H1 (cell line): ENCODE data around the gene ATP5F1A. TPM values are rescaled to one million over a fixed set of nuclear protein-coding genes. Genes with fewer than 3 reads are reported as not detected.

Experiments used
- CTCF ChIA-PET: fragments of 300-600 bp; sonication (Branson Sonifier 250); formaldehyde crosslinking; loops from one replicate; lab custom pipeline; 2021; ENCODE audit not compliant: partially characterized antibody; lab: Charles Lee
- POLR2A ChIA-PET: fragments of 300-600 bp; sonication (Branson Sonifier 250); formaldehyde crosslinking; loops from one replicate; lab custom pipeline; 2021; ENCODE audit warnings: inconsistent platforms; ENCODE audit not compliant: partially characterized antibody; lab: Charles Lee
- DNase-seq, 2 experiments: peaks; one replicate each; pipeline versions ENCODE4 v3.0.0 to v3.0.0-alpha.2; 2010 to 2022; ENCODE audit warnings: low spot score in 2 of 2, low read depth in 1 of 2, mixed read lengths in 1 of 2
- FAIRE-seq: peaks from 2 replicates; lab custom pipeline; 2011; peaks lifted over from hg19 to GRCh38; lab: Jason Lieb, UNC
- H2AFZ ChIP-seq: 2 replicates; pipeline ENCODE4 v1.8.1; 2012; ENCODE audit warnings: low read length, inconsistent platforms
- H2AK5ac ChIP-seq: 2 replicates; pipeline ENCODE4 v1.6.1; 2013; ENCODE audit warnings: low read depth, low read length
- H2BK120ac ChIP-seq: replicated peaks from 2 replicates; pipeline ENCODE3; 2013; ENCODE audit warnings: low read depth, low read length, inconsistent platforms
- H2BK12ac ChIP-seq: 2 replicates; pipeline ENCODE4 v1.6.1; 2013; ENCODE audit warnings: low read depth, low read length
- H2BK15ac ChIP-seq: 2 replicates; pipeline ENCODE4 v1.6.1; 2013; ENCODE audit warnings: low read length
- H2BK20ac ChIP-seq: 2 replicates; pipeline ENCODE4 v1.6.1; 2013; ENCODE audit warnings: low read length
- H2BK5ac ChIP-seq: 2 replicates; pipeline ENCODE4 v1.6.1; 2013; ENCODE audit warnings: low read depth, low read length
- H3K14ac ChIP-seq: 2 replicates; pipeline ENCODE4 v1.6.1; 2013; ENCODE audit warnings: inconsistent platforms; ENCODE audit not compliant: insufficient read length
- H3K18ac ChIP-seq: 2 replicates; pipeline ENCODE4 v1.6.1; 2013; ENCODE audit warnings: low read length; ENCODE audit errors: extremely low read depth
- H3K23ac ChIP-seq: 2 replicates; pipeline ENCODE4 v1.6.1; 2013; ENCODE audit warnings: inconsistent platforms; ENCODE audit not compliant: insufficient read length
- H3K23me2 ChIP-seq: 2 replicates; pipeline ENCODE4 v1.6.1; 2013; ENCODE audit warnings: low read depth, low read length
- H3K27ac ChIP-seq: 2 replicates; pipeline ENCODE4 v1.6.1; 2011; ENCODE audit warnings: low read depth, low read length, inconsistent platforms
- H3K27me3 ChIP-seq, 4 experiments: replicated peaks in 1 of 4; 1 replicate in 1 of 4; 2 replicates in 3 of 4; pipeline versions ENCODE4 v1.6.1 to v1.8.1; 2011 to 2013; ENCODE audit warnings: low read length in 3 of 4, mild to moderate bottlenecking in 3 of 4, inconsistent platforms in 2 of 4, mixed read lengths in 2 of 4, moderate library complexity in 1 of 4; ENCODE audit not compliant: control insufficient read depth in 3 of 4, insufficient read depth in 3 of 4; ENCODE audit errors: extremely low read depth in 1 of 4
- H3K36me3 ChIP-seq, 4 experiments: 2 replicates each; pipeline versions ENCODE4 v1.6.1 to v1.8.1; 2011 to 2013; ENCODE audit warnings: mild to moderate bottlenecking in 4 of 4, low read length in 3 of 4, moderate library complexity in 2 of 4, control low read depth in 1 of 4, inconsistent platforms in 1 of 4; ENCODE audit not compliant: insufficient read depth in 4 of 4, control insufficient read depth in 2 of 4
- H3K4ac ChIP-seq: replicated peaks from 2 replicates; pipeline ENCODE3; 2013; ENCODE audit warnings: low read length, low read depth, mixed read lengths, inconsistent platforms; ENCODE audit not compliant: insufficient read length
- H3K4me1 ChIP-seq, 4 experiments: replicated peaks in 1 of 4; 1 replicate in 1 of 4; 2 replicates in 3 of 4; pipeline versions ENCODE4 v1.6.1 to v1.8.1; 2011 to 2013; ENCODE audit warnings: low read length in 3 of 4, inconsistent platforms in 2 of 4, mixed read lengths in 1 of 4; ENCODE audit not compliant: insufficient read depth in 4 of 4, control insufficient read depth in 3 of 4
- H3K4me2 ChIP-seq, 2 experiments: 2 replicates each; pipeline versions ENCODE4 v1.6.1 to v1.8.1; 2011 to 2013; ENCODE audit warnings: low read depth in 2 of 2, low read length in 2 of 2, control low read depth in 1 of 2, inconsistent platforms in 1 of 2, mild to moderate bottlenecking in 1 of 2; ENCODE audit not compliant: insufficient read depth in 1 of 2
- H3K4me3 ChIP-seq, 4 experiments: fragments of 200-600, 300-600 bp in 1 of 4; sonication (generic), shearing (Covaris generic), sonication (Bioruptor Twin) in 1 of 4; 2 replicates each; pipeline versions ENCODE4 v1.5.1 to v1.8.1; 2011 to 2016; ENCODE audit warnings: low read length in 4 of 4, low read depth in 3 of 4, control low read depth in 2 of 4, inconsistent platforms in 2 of 4, mild to moderate bottlenecking in 2 of 4, mixed read lengths in 1 of 4, moderate library complexity in 1 of 4; ENCODE audit not compliant: insufficient read depth in 2 of 4; ENCODE audit errors: extremely low read depth in 1 of 4
- H3K56ac ChIP-seq: replicated peaks from 2 replicates; pipeline ENCODE3; 2013; ENCODE audit warnings: low read depth, mild to moderate bottlenecking, mixed read lengths, low read length, inconsistent platforms; ENCODE audit not compliant: insufficient read length
- H3K79me1 ChIP-seq: 2 replicates; pipeline ENCODE4 v1.6.1; 2013; ENCODE audit warnings: low read depth, low read length, control low read depth
- H3K79me2 ChIP-seq, 2 experiments: 2 replicates each; pipeline versions ENCODE4 v1.6.1 to v1.8.1; 2012 to 2013; ENCODE audit warnings: low read length in 2 of 2, mild to moderate bottlenecking in 2 of 2, inconsistent platforms in 1 of 2; ENCODE audit not compliant: insufficient read depth in 2 of 2, control insufficient read depth in 1 of 2
- H3K9ac ChIP-seq, 4 experiments: replicated peaks in 1 of 4; 1 replicate in 1 of 4; 2 replicates in 3 of 4; pipeline versions ENCODE4 v1.6.1 to v1.8.1; 2011 to 2013; ENCODE audit warnings: low read depth in 3 of 4, low read length in 3 of 4, control low read depth in 2 of 4, mild to moderate bottlenecking in 2 of 4, moderate library complexity in 2 of 4, inconsistent platforms in 1 of 4; ENCODE audit errors: extremely low read depth in 1 of 4
- H3K9me3 ChIP-seq, 2 experiments: 2 replicates each; pipeline versions ENCODE4 v1.6.1 to v1.8.1; 2012 to 2013; ENCODE audit warnings: mild to moderate bottlenecking in 2 of 2, moderate library complexity in 2 of 2, control low read depth in 1 of 2, inconsistent platforms in 1 of 2, low read depth in 1 of 2, low read length in 1 of 2, mixed read lengths in 1 of 2; ENCODE audit not compliant: insufficient read depth in 2 of 2
- H4K20me1 ChIP-seq, 2 experiments: replicated peaks in 1 of 2; 2 replicates each; pipeline versions ENCODE3 to v1.8.1; 2011 to 2013; ENCODE audit warnings: inconsistent platforms in 2 of 2, low read length in 2 of 2, mild to moderate bottlenecking in 1 of 2; ENCODE audit not compliant: insufficient read depth in 2 of 2, control insufficient read depth in 1 of 2
- H4K5ac ChIP-seq: 2 replicates; pipeline ENCODE4 v1.6.1; 2013; ENCODE audit warnings: low read length, low read depth, mixed read lengths, inconsistent platforms; ENCODE audit not compliant: insufficient read length
- H4K8ac ChIP-seq: 2 replicates; pipeline ENCODE4 v1.8.0; 2013; ENCODE audit warnings: mild to moderate bottlenecking, moderate library complexity, low read length, inconsistent platforms; ENCODE audit not compliant: insufficient read depth; ENCODE audit errors: extremely low read depth
- H4K91ac ChIP-seq: replicated peaks from 2 replicates; pipeline ENCODE3; 2013; ENCODE audit warnings: low read length, mixed read lengths, inconsistent platforms; ENCODE audit not compliant: insufficient read length
- BACH1 ChIP-seq: IDR thresholded peaks from 2 replicates; pipeline ENCODE4 v1.6.1; 2012; ENCODE audit warnings: low read length, improper control_type of control experiment
- CBX5 ChIP-seq: fragments of 300-800, 300-1000 bp; sonication (generic); IDR thresholded peaks from 2 replicates; pipeline ENCODE4 v1.7.1; 2016; ENCODE audit warnings: antibody characterized with exemption, low read length, low read depth
- GABPA ChIP-seq: IDR thresholded peaks from 2 replicates; pipeline ENCODE4 v1.6.1; 2011; ENCODE audit warnings: mild to moderate bottlenecking, low read length, moderate library complexity, borderline replicate concordance; ENCODE audit not compliant: insufficient read depth
- HDAC2 ChIP-seq, 2 experiments: fragments of 300-600 bp in 1 of 2; sonication (generic) in 1 of 2; IDR thresholded peaks; 2 replicates each; pipeline ENCODE4 v1.6.1; 2011 to 2012; ENCODE audit warnings: low read depth in 2 of 2, low read length in 2 of 2, mild to moderate bottlenecking in 2 of 2, moderate library complexity in 2 of 2, borderline replicate concordance in 1 of 2, inconsistent platforms in 1 of 2
- KDM4A ChIP-seq: IDR thresholded peaks from one replicate; pipeline ENCODE4 v1.7.1; 2012; ENCODE audit warnings: low read depth, mild to moderate bottlenecking, moderate library complexity, low read length, inconsistent platforms; ENCODE audit not compliant: severe bottlenecking
- MAFK ChIP-seq: IDR thresholded peaks from 2 replicates; pipeline ENCODE4 v1.6.1; 2012; ENCODE audit warnings: low read depth, mild to moderate bottlenecking, improper control_type of control experiment, low read length
- NANOG ChIP-seq: IDR thresholded peaks from 2 replicates; pipeline ENCODE4 v1.6.1; 2011; ENCODE audit warnings: low read length, low read depth, mild to moderate bottlenecking, inconsistent platforms; ENCODE audit not compliant: insufficient read depth, poor library complexity, severe bottlenecking
- NRF1 ChIP-seq: IDR thresholded peaks from 2 replicates; pipeline ENCODE4 v1.6.1; 2011; ENCODE audit warnings: mild to moderate bottlenecking, low read depth, low read length, improper control_type of control experiment
- POLR2AphosphoS5 ChIP-seq: IDR thresholded peaks from 2 replicates; pipeline ENCODE4 v1.6.1; 2011; ENCODE audit warnings: low read depth, low read length
- POU5F1 ChIP-seq: IDR thresholded peaks from 2 replicates; pipeline ENCODE4 v1.6.1; 2011; ENCODE audit warnings: low read depth, mild to moderate bottlenecking, low read length, moderate library complexity
- RXRA ChIP-seq: IDR thresholded peaks from 2 replicates; pipeline ENCODE4 v1.6.1; 2011; ENCODE audit warnings: low read depth, mild to moderate bottlenecking, low read length, moderate library complexity; ENCODE audit not compliant: insufficient read depth
- SRF ChIP-seq: IDR thresholded peaks from 2 replicates; pipeline ENCODE4 v1.6.1; 2011; ENCODE audit warnings: mild to moderate bottlenecking, low read depth, low read length, moderate library complexity
- TAF7 ChIP-seq: optimal IDR thresholded peaks from 2 replicates; pipeline ENCODE3; 2011; ENCODE audit warnings: low read depth, mild to moderate bottlenecking, inconsistent platforms, low read length, moderate library complexity, borderline replicate concordance
- WGBS, 2 experiments: shearing (Covaris generic) in 1 of 2; methylation state at CpG; one replicate each; pipeline versions ENCODE4 v1.1.6 to v1.1.7; 2013 to 2015; ENCODE audit warnings: low lambda C conversion rate in 2 of 2, mixed read lengths in 2 of 2, inconsistent platforms in 1 of 2, low coverage in 1 of 2, missing lambda C conversion rate in 1 of 2; ENCODE audit not compliant: insufficient replicate concordance in 2 of 2, insufficient coverage in 1 of 2, insufficient read length in 1 of 2; ENCODE audit errors: extremely low coverage in 1 of 2, missing lambda C conversion rate in 1 of 2; 5-methylcytosine and 5-hydroxymethylcytosine counted together
- polyA plus RNA-seq, 7 experiments: library from polyadenylated mRNA; depleted of rRNA in 3 of 7; stranded (reverse) in 5 of 7; unstranded in 2 of 7; fragments of >200 nt in 5 of 7; fragments of 200-250 nt in 2 of 7; gene quantifications; 1 replicate in 5 of 7; 2 replicates in 1 of 7; 4 replicates in 1 of 7; pipeline versions ENCODE4 v1.2.1 to v1.2.3, GENCODE V29; 2011 to 2013; ENCODE audit warnings: missing spikeins in 2 of 7, mixed read lengths in 2 of 7
- total RNA-seq: library from RNA; stranded (reverse); fragmentation: NEBNext Ultra II Directional; extraction: Animal tissue kit (Norgen Biotek cat#: 25700); gene quantifications from 2 replicates; pipeline ENCODE4 v1.2.1, GENCODE V29; 2021
- TF ChIP-seq, protein P1 (sequence below): IDR thresholded peaks from 2 replicates; pipeline ENCODE4 v1.6.1; 2012; ENCODE audit warnings: inconsistent platforms

Gene ATP5F1A
- total and polyA plus RNA-seq, 2 of the 8 experiments (the other 6 are each of a cell fraction or from before 2014, with no cell fraction given), result 685 to 970 TPM

DNA sequence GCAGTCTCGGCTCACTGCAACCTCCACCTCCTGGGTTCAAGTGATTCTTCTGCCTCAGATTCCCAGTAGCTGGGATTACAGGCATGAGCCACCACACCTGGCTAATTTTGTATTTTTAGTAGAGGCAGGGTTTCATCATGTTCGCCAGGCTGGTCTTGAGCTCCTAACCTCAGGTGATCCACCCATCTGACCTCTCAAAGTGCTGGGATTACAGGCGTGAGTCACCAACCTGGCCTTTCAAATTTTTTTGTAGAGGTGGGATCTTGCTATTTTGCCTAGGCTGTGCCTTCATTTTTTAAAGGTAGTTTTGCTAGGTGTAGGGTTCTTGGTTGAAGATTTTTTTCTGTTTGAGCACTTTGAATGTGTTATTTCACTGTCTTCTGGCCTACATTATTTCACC lies 12.3 kb upstream of the ATP5F1A start:
- Histone ChIP-seq H3K79me2 (peaks cover 0 to 8% of the 10 kb centered on the region in 2 experiments; a peak in 1 of 4 replicates), H3K79me1 (no peaks in the 10 kb centered on the region; the same call in 1 of the 2 replicates), H3K56ac (no peak overlapping the region), H3K27me3 (no peaks in the 10 kb centered on the region), H2BK15ac (no peak overlapping the region), H2AFZ (no peak overlapping the region), H3K23ac (no peak overlapping the region), H2AK5ac (no peak overlapping the region), H3K4ac (no peak overlapping the region), H3K27ac (no peak overlapping the region), H3K36me3 (peaks cover 5 to 54% (median 20%) of the 10 kb centered on the region in 4 experiments; a peak in 6 of 8 replicates), H3K4me3 (no peak overlapping the region), H4K5ac (no peak overlapping the region), H4K91ac (no peak overlapping the region), H4K8ac (no peak overlapping the region), H3K4me1 (no peaks in the 10 kb centered on the region), H3K4me2 (no peak overlapping the region), H3K9ac (no peak overlapping the region), H3K23me2 (no peaks in the 10 kb centered on the region), H3K18ac (no peak overlapping the region), H3K14ac (no peak overlapping the region), H2BK20ac (no peak overlapping the region), H4K20me1 (peaks cover 0 to 2% of the 10 kb centered on the region in 2 experiments), H2BK120ac (no peak overlapping the region), H2BK12ac (no peak overlapping the region), H3K9me3 (no peaks in the 10 kb centered on the region), H2BK5ac (no peak overlapping the region)
- DNase-seq (no peak), FAIRE-seq (no peak)
- ChIA-PET POLR2A (interaction anchor here (0.7 to 1.9 kb wide), 3 partner anchors 12 to 39 kb away, joined by 3 to 6 read pairs (median 4); partner anchors contain the start of gene ATP5F1A), CTCF (no interaction called here)
- 88% methylated on average over 3 of the region's 3 CpGs; no CpG with 5 or more reads in 1 of the 2 experiments for WGBS, 2 experiments
- TF ChIP-seq TAF7 (no peak), POLR2AphosphoS5 (no peak), NRF1 (no peak), CBX5 (no peak), MAFK (no peak), GABPA (no peak), RXRA (no peak), BACH1 (no peak), SRF (no peak), NANOG (no peak), POU5F1 (no peak), HDAC2 (IDR thresholded peaks at IDR 0.05; ENCODE audit: borderline replicate concordance in 1 of 2, low read depth in 2 of 2, low read length in 2 of 2) (no peak), KDM4A (no peak)
- TF ChIP-seq, protein P1, sequence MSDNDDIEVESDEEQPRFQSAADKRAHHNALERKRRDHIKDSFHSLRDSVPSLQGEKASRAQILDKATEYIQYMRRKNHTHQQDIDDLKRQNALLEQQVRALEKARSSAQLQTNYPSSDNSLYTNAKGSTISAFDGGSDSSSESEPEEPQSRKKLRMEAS, result no peak
